Measurements from ENCODE around the gene ENOX1. TPM values are rescaled to one million over a fixed set of nuclear protein-coding genes. Genes with fewer than 3 reads are reported as not detected.

Gene ENOX1
- total and polyA plus RNA-seq, 2 of the 8 experiments (the other 6 are each of a cell fraction or from before 2014, with no cell fraction given), result 0.23 to 0.37 TPM

DNA sequence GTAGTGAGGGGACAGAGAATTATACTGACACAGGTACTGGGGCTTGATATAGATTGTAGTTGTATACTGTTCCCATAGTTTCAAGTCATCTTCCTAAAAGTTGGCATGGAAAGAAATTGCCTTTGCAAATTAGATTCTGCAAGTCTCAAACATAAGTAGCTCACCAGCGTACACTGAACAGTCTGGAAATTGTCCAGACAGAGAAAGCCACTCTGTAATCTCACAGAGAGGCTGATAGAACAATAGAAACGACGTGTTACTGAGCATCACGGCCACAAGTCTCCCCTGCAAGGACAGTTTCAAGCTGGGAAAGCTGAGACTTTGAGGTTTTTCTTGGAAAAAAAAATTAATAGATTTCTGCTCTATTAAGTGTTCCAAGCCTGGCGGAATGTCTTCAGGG lies 534.8 kb downstream of the ENOX1 start:
- H3K4ac ChIP-seq (replicated peaks; ENCODE audit: insufficient read length, low read depth, low read length), result no peak overlapping the region
- H3K23ac ChIP-seq (ENCODE audit: insufficient read length), result no peak overlapping the region
- DNase-seq (ENCODE audit: low read depth in 1 of 2, low spot score in 2 of 2) (no peak), FAIRE-seq (no peak)
- no peak overlapping the region for H4K91ac ChIP-seq (replicated peaks; ENCODE audit: insufficient read length, low read length)
- no peak overlapping the region for H2BK5ac ChIP-seq (ENCODE audit: low read depth, low read length)
- no peak overlapping the region for H2BK12ac ChIP-seq (ENCODE audit: low read depth, low read length)
- TF ChIP-seq SIN3A (conservative IDR thresholded peaks at IDR 0.05 in 1 of 2, IDR thresholded peaks at IDR 0.05 in 1 of 2; ENCODE audit: low read depth in 1 of 2, low read length in 2 of 2), result no peak
- TF ChIP-seq EGR1 (IDR thresholded peaks at IDR 0.05; ENCODE audit: borderline replicate concordance, low read depth, low read length), result no peak
- no peak for TF ChIP-seq POU5F1 (IDR thresholded peaks at IDR 0.05; ENCODE audit: low read depth, low read length)
- no peak for TF ChIP-seq CTBP2 (IDR thresholded peaks at IDR 0.05; ENCODE audit: borderline replicate concordance, insufficient read depth, insufficient read length, low read length)
- H3K4me1 ChIP-seq (replicated peaks in 1 of 4; ENCODE audit: control insufficient read depth in 3 of 4, insufficient read depth in 4 of 4, low read length in 3 of 4), result no peaks in the 10 kb centered on the region
- H3K14ac ChIP-seq (ENCODE audit: insufficient read length), result no peak overlapping the region
- H3K79me1 ChIP-seq (ENCODE audit: low read depth, low read length), result no peaks in the 10 kb centered on the region
- POLR2A ChIA-PET (ENCODE audit: partially characterized antibody), result no interaction called here
- H2AFZ ChIP-seq (ENCODE audit: low read length), result no peak overlapping the region
- no peak overlapping the region for H4K5ac ChIP-seq (ENCODE audit: insufficient read length, low read depth, low read length)
- no peak overlapping the region for H3K4me3 ChIP-seq (ENCODE audit: extremely low read depth in 1 of 4, insufficient read depth in 2 of 4, low read depth in 3 of 4, low read length in 4 of 4)
- no peak overlapping the region for H2BK120ac ChIP-seq (replicated peaks; ENCODE audit: low read depth, low read length)
- H3K18ac ChIP-seq (ENCODE audit: extremely low read depth, low read length), result no peak overlapping the region
- no peak overlapping the region for H3K9ac ChIP-seq (replicated peaks in 1 of 4; ENCODE audit: extremely low read depth in 1 of 4, low read depth in 3 of 4, low read length in 3 of 4)
- H3K36me3 ChIP-seq (ENCODE audit: control insufficient read depth in 2 of 4, insufficient read depth in 4 of 4, low read length in 3 of 4), result no peaks in the 10 kb centered on the region
- CTCF ChIA-PET (ENCODE audit: partially characterized antibody), result interaction anchor here (0.6 to 1.4 kb wide), 2 partner anchors 18 to 773 kb away, joined by 3 to 4 read pairs; no protein-coding TSS in a partner anchor
- no peak overlapping the region for H4K8ac ChIP-seq (ENCODE audit: extremely low read depth, insufficient read depth, low read length)
- H2BK15ac ChIP-seq (ENCODE audit: low read length), result no peak overlapping the region
- no peak overlapping the region for H2AK5ac ChIP-seq (ENCODE audit: low read depth, low read length)
- H3K27ac ChIP-seq (ENCODE audit: low read depth, low read length), result no peak overlapping the region
- peaks cover 0 to 1% (median 0%) of the 10 kb centered on the region in 4 experiments; a peak in 1 of 7 replicates for H3K27me3 ChIP-seq (replicated peaks in 1 of 4; ENCODE audit: control insufficient read depth in 3 of 4, extremely low read depth in 1 of 4, insufficient read depth in 3 of 4, low read length in 3 of 4)
- no peaks in the 10 kb centered on the region for H4K20me1 ChIP-seq (replicated peaks in 1 of 2; ENCODE audit: control insufficient read depth in 1 of 2, insufficient read depth in 2 of 2, low read length in 2 of 2)
- H3K4me2 ChIP-seq (ENCODE audit: insufficient read depth in 1 of 2, low read depth in 2 of 2, low read length in 2 of 2), result no peak overlapping the region
- H3K23me2 ChIP-seq (ENCODE audit: low read depth, low read length), result no peaks in the 10 kb centered on the region
- WGBS, 2 experiments (ENCODE audit: extremely low coverage in 1 of 2, insufficient coverage in 1 of 2, insufficient read length in 1 of 2, insufficient replicate concordance in 2 of 2, low coverage in 1 of 2, low lambda C conversion rate in 2 of 2, missing lambda C conversion rate in 1 of 2), result 86% methylated on average over 5 of the region's 5 CpGs; no CpG with 5 or more reads in 1 of the 2 experiments
- H2BK20ac ChIP-seq (ENCODE audit: low read length), result no peak overlapping the region
- no peaks in the 10 kb centered on the region for H3K9me3 ChIP-seq (ENCODE audit: insufficient read depth in 2 of 2, low read depth in 1 of 2, low read length in 1 of 2)
- H3K56ac ChIP-seq (replicated peaks; ENCODE audit: insufficient read length, low read depth, low read length), result no peak overlapping the region
- no peaks in the 10 kb centered on the region for H3K79me2 ChIP-seq (ENCODE audit: control insufficient read depth in 1 of 2, insufficient read depth in 2 of 2, low read length in 2 of 2)

All from H1 (cell line).